Prostate gland (tissue), 2 donors: ENCODE measurements around the gene CX3CL1.

Experiments used
- CTCF ChIP-seq, 4 experiments: fragments of 200-600 bp in 2 of 4; fragments of 450-650 bp in 2 of 4; sonication (generic) in 2 of 4; IDR thresholded peaks; 1 replicate in 3 of 4; 2 replicates in 1 of 4; pipeline ENCODE4 v1.5.1; 2016 to 2019; ENCODE audit warnings: antibody characterized with exemption in 4 of 4, mild to moderate bottlenecking in 2 of 4, moderate library complexity in 2 of 4
- POLR2A ChIP-seq: fragments of 450-650 bp; IDR thresholded peaks from one replicate; pipeline ENCODE4 v1.6.1; 2016; ENCODE audit warnings: antibody characterized with exemption, mild to moderate bottlenecking
- POLR2AphosphoS5 ChIP-seq: sonication (generic); formaldehyde crosslinking; IDR thresholded peaks from one replicate; pipeline ENCODE4 v1.6.1; 2017; ENCODE audit warnings: antibody characterized with exemption

- TF ChIP-seq CTCF (IDR thresholded peaks at IDR 0.05) (no peak), POLR2A (no peak), POLR2AphosphoS5 (no peak)
Measured at GRCh38 chr16:57325458-57325857, 46.8 kb upstream of the CX3CL1 start.
